ENCODE data around the gene MGAT5.

MGAT5 gene

DNA sequence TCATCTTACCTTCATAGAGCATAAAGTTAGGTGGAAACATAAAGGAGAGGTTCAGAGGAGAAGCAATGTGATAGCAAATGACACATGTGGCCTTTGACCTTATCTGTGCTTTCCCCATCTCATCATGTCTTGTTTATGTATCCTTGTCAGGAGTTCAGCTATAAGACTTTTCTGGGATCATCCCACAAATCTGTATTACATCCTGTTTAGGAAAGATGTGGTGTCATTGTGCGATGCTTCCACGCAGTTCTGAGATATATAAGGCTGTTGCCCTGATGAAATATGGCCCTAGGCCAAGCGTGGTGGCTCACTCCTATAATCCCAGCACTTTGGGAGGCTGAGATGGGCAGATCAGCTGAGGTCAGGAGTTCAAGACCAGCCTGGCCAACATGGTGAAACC is 15.5 kb upstream of the MGAT5 start:
- Histone ChIP-seq H3K79me2 (ENCODE audit: insufficient read depth, low read depth) (peaks cover 59% of the 10 kb centered on the region), H3K9ac (no peak overlapping the region), H4K20me1 (ENCODE audit: insufficient read depth) (no peaks in the 10 kb centered on the region), H3K4me2 (no peak overlapping the region), H2AFZ (ENCODE audit: low read depth) (no peak overlapping the region), H3K27ac (no peak overlapping the region), H3K4me3 (IDR thresholded peaks at IDR 0.05; ENCODE audit: insufficient read depth, low read depth, low read length) (no peak overlapping the region), H3K36me3 (ENCODE audit: insufficient read depth) (no peaks in the 10 kb centered on the region), H3K27me3 (ENCODE audit: insufficient read depth, low read depth) (no peaks in the 10 kb centered on the region), H3K4me1 (ENCODE audit: low read depth, poor library complexity, severe bottlenecking) (peaks cover 65% of the 10 kb centered on the region)
- TF ChIP-seq, protein P1, sequence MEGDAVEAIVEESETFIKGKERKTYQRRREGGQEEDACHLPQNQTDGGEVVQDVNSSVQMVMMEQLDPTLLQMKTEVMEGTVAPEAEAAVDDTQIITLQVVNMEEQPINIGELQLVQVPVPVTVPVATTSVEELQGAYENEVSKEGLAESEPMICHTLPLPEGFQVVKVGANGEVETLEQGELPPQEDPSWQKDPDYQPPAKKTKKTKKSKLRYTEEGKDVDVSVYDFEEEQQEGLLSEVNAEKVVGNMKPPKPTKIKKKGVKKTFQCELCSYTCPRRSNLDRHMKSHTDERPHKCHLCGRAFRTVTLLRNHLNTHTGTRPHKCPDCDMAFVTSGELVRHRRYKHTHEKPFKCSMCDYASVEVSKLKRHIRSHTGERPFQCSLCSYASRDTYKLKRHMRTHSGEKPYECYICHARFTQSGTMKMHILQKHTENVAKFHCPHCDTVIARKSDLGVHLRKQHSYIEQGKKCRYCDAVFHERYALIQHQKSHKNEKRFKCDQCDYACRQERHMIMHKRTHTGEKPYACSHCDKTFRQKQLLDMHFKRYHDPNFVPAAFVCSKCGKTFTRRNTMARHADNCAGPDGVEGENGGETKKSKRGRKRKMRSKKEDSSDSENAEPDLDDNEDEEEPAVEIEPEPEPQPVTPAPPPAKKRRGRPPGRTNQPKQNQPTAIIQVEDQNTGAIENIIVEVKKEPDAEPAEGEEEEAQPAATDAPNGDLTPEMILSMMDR (conservative IDR thresholded peaks at IDR 0.05; ENCODE audit: low read depth, low read length): no peak

DNA sequence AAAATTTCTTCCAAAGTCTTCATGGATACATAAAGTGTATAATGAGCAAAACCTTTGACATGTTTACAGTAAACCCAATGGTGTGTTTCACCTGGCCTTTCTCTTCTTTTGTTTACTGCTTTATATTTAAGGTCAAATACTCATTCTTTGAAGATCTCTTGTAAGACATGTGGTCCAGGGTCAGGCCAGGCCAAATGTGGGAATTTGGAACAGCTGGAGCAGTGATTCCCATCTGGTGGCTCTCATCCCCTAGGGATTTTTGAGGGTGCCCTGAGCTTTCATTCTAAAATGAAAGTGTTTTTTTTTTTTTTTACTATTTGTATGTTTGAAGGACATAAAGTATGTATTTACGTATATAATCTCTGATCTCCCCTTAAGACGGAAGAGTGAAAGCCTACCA is 13.8 kb upstream of the MGAT5 start:
- TF ChIP-seq, protein P1 (conservative IDR thresholded peaks at IDR 0.05; ENCODE audit: low read depth, low read length): no peak
- H3K27ac ChIP-seq: no peak overlapping the region
- no peak overlapping the region for H3K9ac ChIP-seq
- peaks cover 45% of the 10 kb centered on the region for H3K79me2 ChIP-seq (ENCODE audit: insufficient read depth, low read depth)
- no peaks in the 10 kb centered on the region; the same call in 1 of the 2 replicates for H4K20me1 ChIP-seq (ENCODE audit: insufficient read depth)
- H3K4me1 ChIP-seq (ENCODE audit: low read depth, poor library complexity, severe bottlenecking): peaks cover 65% of the 10 kb centered on the region
- no peak overlapping the region for H2AFZ ChIP-seq (ENCODE audit: low read depth)
- no peaks in the 10 kb centered on the region for H3K27me3 ChIP-seq (ENCODE audit: insufficient read depth, low read depth)
- no peak overlapping the region for H3K4me3 ChIP-seq (IDR thresholded peaks at IDR 0.05; ENCODE audit: insufficient read depth, low read depth, low read length)
- H3K36me3 ChIP-seq (ENCODE audit: insufficient read depth): no peaks in the 10 kb centered on the region
- H3K4me2 ChIP-seq: no peak overlapping the region

DNA sequence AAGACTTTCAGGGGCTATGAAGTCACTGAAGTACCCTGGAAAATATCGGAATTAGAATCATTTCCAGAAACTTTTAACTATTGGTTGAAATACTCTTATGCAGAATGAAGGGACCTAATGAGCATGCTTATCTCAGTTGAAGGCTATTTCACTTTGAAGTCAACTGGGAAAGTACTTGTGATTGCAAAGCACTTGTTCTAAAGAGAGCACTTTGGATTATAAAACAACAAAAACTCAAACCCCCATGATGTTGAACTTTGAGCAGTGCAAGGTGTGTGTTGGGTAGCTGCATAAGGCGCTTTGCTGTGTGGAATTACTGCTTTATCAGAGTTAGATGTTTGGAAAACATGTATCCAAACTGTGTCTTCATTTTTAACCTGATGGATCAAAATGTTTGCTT is 12.0 kb upstream of the MGAT5 start:
- Histone ChIP-seq H3K79me2 (ENCODE audit: insufficient read depth, low read depth) (peaks cover 44% of the 10 kb centered on the region), H2AFZ (ENCODE audit: low read depth) (no peak overlapping the region), H3K4me2 (no peak overlapping the region)

DNA sequence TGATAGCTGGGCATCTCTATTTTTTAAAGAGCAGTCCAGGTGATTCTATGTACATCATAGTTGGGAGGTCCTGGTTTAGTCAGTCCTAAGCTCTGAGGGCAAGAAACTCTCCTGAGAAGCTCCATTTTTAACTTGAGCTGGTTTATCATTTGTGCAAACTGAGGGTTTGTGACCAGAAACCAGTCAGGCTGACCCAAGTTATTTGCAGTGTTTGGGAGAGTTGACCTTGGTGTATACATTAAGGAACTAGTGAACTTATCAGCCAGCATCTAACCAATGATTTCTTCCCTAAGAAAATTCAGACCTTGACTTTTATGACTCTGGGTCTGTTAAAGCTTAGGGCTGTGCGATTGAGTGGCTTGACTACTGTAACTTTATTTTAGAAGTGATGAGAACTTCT is 10.6 kb upstream of the MGAT5 start:
- no peak overlapping the region for H3K4me2 ChIP-seq
- no peaks in the 10 kb centered on the region; the same call in none of the 2 replicates for H4K20me1 ChIP-seq (ENCODE audit: insufficient read depth)
- peaks cover 64% of the 10 kb centered on the region for H3K4me1 ChIP-seq (ENCODE audit: low read depth, poor library complexity, severe bottlenecking)
- H3K27ac ChIP-seq: no peak overlapping the region
- H3K27me3 ChIP-seq (ENCODE audit: insufficient read depth, low read depth): no peaks in the 10 kb centered on the region
- no peak overlapping the region for H2AFZ ChIP-seq (ENCODE audit: low read depth)
- no peaks in the 10 kb centered on the region for H3K36me3 ChIP-seq (ENCODE audit: insufficient read depth)
- no peak overlapping the region for H3K9ac ChIP-seq
- TF ChIP-seq, protein P1 (conservative IDR thresholded peaks at IDR 0.05; ENCODE audit: low read depth, low read length): no peak
- H3K79me2 ChIP-seq (ENCODE audit: insufficient read depth, low read depth): peaks cover 51% of the 10 kb centered on the region
- H3K4me3 ChIP-seq (IDR thresholded peaks at IDR 0.05; ENCODE audit: insufficient read depth, low read depth, low read length): no peak overlapping the region

More for the DNA sequence above, 12.0 kb upstream of the MGAT5 start:
- Histone ChIP-seq H3K9ac (no peak overlapping the region), H3K4me1 (ENCODE audit: low read depth, poor library complexity, severe bottlenecking) (peaks cover 65% of the 10 kb centered on the region), H3K27me3 (ENCODE audit: insufficient read depth, low read depth) (no peaks in the 10 kb centered on the region), H4K20me1 (ENCODE audit: insufficient read depth) (no peaks in the 10 kb centered on the region; the same call in 1 of the 2 replicates), H3K27ac (no peak overlapping the region), H3K4me3 (IDR thresholded peaks at IDR 0.05; ENCODE audit: insufficient read depth, low read depth, low read length) (no peak overlapping the region), H3K36me3 (ENCODE audit: insufficient read depth) (no peaks in the 10 kb centered on the region)
- TF ChIP-seq, protein P1 (conservative IDR thresholded peaks at IDR 0.05; ENCODE audit: low read depth, low read length): no peak
